ENCODE data around the gene CXCL1. TPM values are rescaled to one million over a fixed set of nuclear protein-coding genes. Genes with fewer than 3 reads are reported as not detected.

Gene CXCL1
- total and polyA plus RNA-seq, 2 experiments from 2014 or later, result 9.6 to 28.8 TPM

DNA sequence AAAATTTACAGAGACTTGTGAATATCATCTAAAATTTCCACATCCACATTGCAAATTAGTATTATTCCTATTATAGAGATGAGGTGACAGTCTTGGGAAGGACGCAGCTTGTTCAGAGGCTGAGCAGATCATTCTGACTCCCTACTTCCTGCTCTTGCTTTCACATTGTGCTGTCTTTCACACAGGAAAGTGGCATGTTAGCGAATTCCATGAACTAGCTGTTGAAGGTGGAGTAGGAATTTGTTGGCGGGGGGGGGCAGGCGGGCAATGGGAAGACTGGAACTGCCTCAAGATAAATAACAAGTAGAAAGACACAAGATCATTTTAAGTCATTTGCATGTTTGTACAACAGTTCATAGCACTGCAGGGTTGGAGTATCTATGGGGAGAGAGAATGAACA, 13.8 kb upstream of the CXCL1 start:
- Histone ChIP-seq H3K27ac (no peak overlapping the region), H3K4me1 (ENCODE audit: insufficient read depth) (no peaks in the 10 kb centered on the region), H4K20me1 (ENCODE audit: insufficient read depth, poor library complexity, severe bottlenecking) (no peaks in the 10 kb centered on the region), H3K79me2 (no peaks in the 10 kb centered on the region), H3K36me3 (replicated peaks; ENCODE audit: insufficient read depth, low read depth) (no peaks in the 10 kb centered on the region), H3K4me3 (no peak overlapping the region), H3K9me2 (replicated peaks; ENCODE audit: insufficient read depth) (no peaks in the 10 kb centered on the region), H3K4me2 (no peak overlapping the region), H3K9me3 (ENCODE audit: low read depth) (no peaks in the 10 kb centered on the region), H2AFZ (no peak overlapping the region), H3K27me3 (peaks cover 27% of the 10 kb centered on the region)
- DNase-seq (ENCODE audit: low spot score), result no peak
- 83% methylated on average over 4 of the region's 4 CpGs for WGBS (ENCODE audit: low lambda C conversion rate, missing lambda C conversion rate)
- no peak for TF ChIP-seq CTCF (IDR thresholded peaks at IDR 0.05; ENCODE audit: poor library complexity)
- TF ChIP-seq EZH2 (IDR thresholded peaks at IDR 0.05; ENCODE audit: borderline replicate concordance), result no peak
- TF ChIP-seq EZH2phosphoT487 (IDR thresholded peaks at IDR 0.05; ENCODE audit: low read depth, severe bottlenecking, unreplicated experiment), result no peak

DNA sequence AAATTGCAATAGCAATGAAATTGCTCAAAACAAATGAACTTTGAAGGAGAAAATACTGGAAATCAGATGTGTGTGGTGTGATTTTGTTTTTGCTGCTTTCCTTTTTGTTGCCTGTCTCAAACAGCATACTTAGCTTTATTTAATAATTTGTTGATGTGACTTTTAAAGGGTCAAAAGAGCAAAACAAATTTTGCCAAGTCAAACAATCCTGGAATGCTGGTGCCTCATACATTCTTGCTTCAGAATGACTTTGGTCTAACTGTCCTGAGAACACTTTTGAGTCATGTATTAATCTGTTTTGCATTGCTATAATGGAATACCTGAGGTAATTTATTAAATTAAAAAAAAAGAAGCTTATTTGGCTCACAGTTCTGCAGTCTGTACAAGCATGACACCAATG, 12.7 kb upstream of the CXCL1 start:
- no peaks in the 10 kb centered on the region for H4K20me1 ChIP-seq (ENCODE audit: insufficient read depth, poor library complexity, severe bottlenecking)
- H3K4me2 ChIP-seq, result no peak overlapping the region

GRCh38 chr4:73859614-73860088, 9.5 kb upstream of the CXCL1 start:
- Histone ChIP-seq H3K9me2 (replicated peaks; ENCODE audit: insufficient read depth) (no peaks in the 10 kb centered on the region), H3K27me3 (peaks cover 1% of the 10 kb centered on the region), H3K36me3 (replicated peaks; ENCODE audit: insufficient read depth, low read depth) (no peaks in the 10 kb centered on the region), H3K4me3 (no peak overlapping the region), H3K27ac (no peak overlapping the region), H3K4me1 (ENCODE audit: insufficient read depth) (no peaks in the 10 kb centered on the region), H4K20me1 (ENCODE audit: insufficient read depth, poor library complexity, severe bottlenecking) (no peaks in the 10 kb centered on the region), H3K79me2 (no peaks in the 10 kb centered on the region), H3K9me3 (ENCODE audit: low read depth) (no peaks in the 10 kb centered on the region), H3K4me2 (no peak overlapping the region), H2AFZ (no peak overlapping the region)
- TF ChIP-seq EZH2phosphoT487 (IDR thresholded peaks at IDR 0.05; ENCODE audit: low read depth, severe bottlenecking, unreplicated experiment) (no peak), CTCF (IDR thresholded peaks at IDR 0.05; ENCODE audit: poor library complexity) (no peak), EZH2 (IDR thresholded peaks at IDR 0.05; ENCODE audit: borderline replicate concordance) (no peak)
- no peak for DNase-seq (ENCODE audit: low spot score)

More for the DNA sequence above, 12.7 kb upstream of the CXCL1 start:
- H3K4me1 ChIP-seq (ENCODE audit: insufficient read depth), result no peaks in the 10 kb centered on the region
- no peaks in the 10 kb centered on the region for H3K9me2 ChIP-seq (replicated peaks; ENCODE audit: insufficient read depth)
- no peaks in the 10 kb centered on the region for H3K36me3 ChIP-seq (replicated peaks; ENCODE audit: insufficient read depth, low read depth)
- H3K27ac ChIP-seq, result no peak overlapping the region
- H3K9me3 ChIP-seq (ENCODE audit: low read depth), result no peaks in the 10 kb centered on the region
- peaks cover 27% of the 10 kb centered on the region for H3K27me3 ChIP-seq
- TF ChIP-seq CTCF (IDR thresholded peaks at IDR 0.05; ENCODE audit: poor library complexity), result no peak
- no peak for TF ChIP-seq EZH2phosphoT487 (IDR thresholded peaks at IDR 0.05; ENCODE audit: low read depth, severe bottlenecking, unreplicated experiment)
- TF ChIP-seq EZH2 (IDR thresholded peaks at IDR 0.05; ENCODE audit: borderline replicate concordance), result no peak
- DNase-seq (ENCODE audit: low spot score), result no peak
- H3K79me2 ChIP-seq, result no peaks in the 10 kb centered on the region
- no peak overlapping the region for H3K4me3 ChIP-seq
- no peak overlapping the region for H2AFZ ChIP-seq

GRCh38 chr4:73860181-73860580, 9.0 kb upstream of the CXCL1 start:
- no peak overlapping the region for H3K27ac ChIP-seq
- no peak for DNase-seq (ENCODE audit: low spot score)
- 54% methylated on average over 4 of the region's 4 CpGs for WGBS (ENCODE audit: low lambda C conversion rate, missing lambda C conversion rate)
- TF ChIP-seq CTCF (IDR thresholded peaks at IDR 0.05; ENCODE audit: poor library complexity), result no peak
- TF ChIP-seq EZH2phosphoT487 (IDR thresholded peaks at IDR 0.05; ENCODE audit: low read depth, severe bottlenecking, unreplicated experiment), result no peak
- TF ChIP-seq EZH2 (IDR thresholded peaks at IDR 0.05; ENCODE audit: borderline replicate concordance), result no peak
- no peak overlapping the region for H3K4me2 ChIP-seq
- no peaks in the 10 kb centered on the region for H3K36me3 ChIP-seq (replicated peaks; ENCODE audit: insufficient read depth, low read depth)
- H3K9me2 ChIP-seq (replicated peaks; ENCODE audit: insufficient read depth), result no peaks in the 10 kb centered on the region
- no peaks in the 10 kb centered on the region for H3K9me3 ChIP-seq (ENCODE audit: low read depth)
- no peak overlapping the region for H2AFZ ChIP-seq
- H3K27me3 ChIP-seq, result no peaks in the 10 kb centered on the region
- H3K4me3 ChIP-seq, result no peak overlapping the region
- H4K20me1 ChIP-seq (ENCODE audit: insufficient read depth, poor library complexity, severe bottlenecking), result no peaks in the 10 kb centered on the region
- H3K79me2 ChIP-seq, result no peaks in the 10 kb centered on the region
- no peaks in the 10 kb centered on the region for H3K4me1 ChIP-seq (ENCODE audit: insufficient read depth)

Measured in hepatocyte (in vitro differentiated cells).